Ovary (tissue), 10 donors: Measurements from ENCODE around the gene PPP2R2B. TPM values are rescaled to one million over a fixed set of nuclear protein-coding genes. Genes with fewer than 3 reads are reported as not detected.

ENCODE experiments used
- DNase-seq, 5 donors: peaks; one replicate each; pipeline ENCODE4 v3.0.0-alpha.2; 2019 to 2020
- H3K27ac ChIP-seq, 2 donors: fragments of 200-600 bp; one replicate each; pipeline versions ENCODE4 v1.5.1 to v1.8.0; 2019 to 2022
- H3K27me3 ChIP-seq: fragments of 200-600 bp; one replicate; pipeline ENCODE4 v1.8.0; 2022
- H3K36me3 ChIP-seq: fragments of 200-600 bp; sonication (generic); one replicate; pipeline ENCODE4 v1.5.1; 2019
- H3K4me1 ChIP-seq: one replicate; pipeline ENCODE4 v1.8.1; 2013; ENCODE audit warnings: mild to moderate bottlenecking, moderate library complexity; ENCODE audit not compliant: insufficient read depth
- H3K4me3 ChIP-seq: fragments of 200-600 bp; sonication (generic); one replicate; pipeline ENCODE4 v1.5.1; 2017
- H3K9me3 ChIP-seq, 2 donors: fragments of 200-600 bp in 1 of 2; sonication (generic) in 1 of 2; one replicate each; pipeline versions ENCODE4 v1.5.1 to v1.8.1; 2013 to 2019; ENCODE audit warnings: mild to moderate bottlenecking in 1 of 2, moderate library complexity in 1 of 2
- CTCF ChIP-seq, 3 donors: fragments of 450-650 bp in 2 of 3; fragments of 200-600 bp in 1 of 3; IDR thresholded peaks; one replicate each; pipeline versions ENCODE4 v1.5.1 to v1.8.0; 2016 to 2022; ENCODE audit warnings: antibody characterized with exemption in 3 of 3, mild to moderate bottlenecking in 1 of 3
- EP300 ChIP-seq: sonication (generic); formaldehyde crosslinking; IDR thresholded peaks from one replicate; pipeline ENCODE4 v1.6.1; 2017; ENCODE audit warnings: antibody characterized with exemption
- POLR2A ChIP-seq: fragments of 450-650 bp; IDR thresholded peaks from one replicate; pipeline ENCODE4 v1.6.1; 2017; ENCODE audit warnings: antibody characterized with exemption, mild to moderate bottlenecking, moderate library complexity
- WGBS, 3 donors: extraction: QIAGEN DNeasy Blood & Tissue Kit in 1 of 3; methylation state at CpG; one replicate each; pipeline versions ENCODE4 v1.1.5 to v1.1.7; 2013 to 2017; 5-methylcytosine and 5-hydroxymethylcytosine counted together
- intact Hi-C, 4 donors: fragments of 100-400 bp; cut with DNase I; formaldehyde crosslinking; loops; one replicate each; pipeline versions ENCODE4 v1.11.0 to v1.15.1; 2022 to 2023
- long read RNA-seq, 3 donors: library from polyadenylated mRNA in 2 of 3; unstranded in 2 of 3; transcript quantifications; one replicate each; pipeline ENCODE4 v2.0.0 and lab custom pipeline, GENCODE V29; 2021 to 2026
- polyA plus RNA-seq, 2 donors: library from polyadenylated mRNA; stranded (reverse); fragments of 200-250 nt in 1 of 2; fragments of 350-450 nt in 1 of 2; fragmentation: Illumina TruSeq in 1 of 2; extraction: RNeasy Lipid Tissue Mini Kit (QIAGEN cat#74804) in 1 of 2; gene quantifications; one replicate each; pipeline ENCODE4 v1.2.3, GENCODE V29; 2013 to 2014
- total RNA-seq, 7 donors: library from RNA; depleted of rRNA in 2 of 7; stranded (reverse); fragments of >200 nt in 2 of 7; fragmentation: NEBNext Ultra II Directional in 3 of 7; extraction: Animal tissue kit (Norgen Biotek cat#: 25700) in 3 of 7; gene quantifications; one replicate each; pipeline versions ENCODE4 v1.1.0 to v1.2.4, GENCODE V29; 2016 to 2023
- donor health status: DM: no; HTN: no; CAD: no; lungs with moderate emphysema.
- donor health status: DM: no; HTN: no; CAD: no.
- donor health status: Bipolar disorder and iron deficiency.
- donor health status: DM: yes; HTN: yes; CAD: no.
- donor health status: DM: no; HTN: no; CAD: no.
- donor health status: DM: yes; HTN: yes; CAD: no.

Gene PPP2R2B
- total RNA-seq (10 to 100 TPM in 1 of 7 donors, 1 to 10 TPM in 3, under 1 TPM in 2, not detected in 1; 0.12 to 20.8 (median 1.2) TPM), polyA plus RNA-seq (1 to 10 TPM in 1 of 2 donors, under 1 TPM in 1; 0.25 to 2.6 TPM)
- long read RNA-seq, donor 1, result 0 reads
- long read RNA-seq, donor 2, partial matches to known transcripts, result 0 of 2 reads
- long read RNA-seq, donor 2, other reads (novel, unspliced or antisense), result 0 of 2 reads
- long read RNA-seq, donor 3, result 0 reads

- no peak within 1 kb of the TSS for H3K27ac ChIP-seq
- H3K36me3 ChIP-seq, result no peaks in the 10 kb centered on the region
- peak within 1 kb of the TSS; percentile 43 for H3K4me3 ChIP-seq
- no peaks in the 10 kb centered on the region for H3K27me3 ChIP-seq
- intact Hi-C loops, result no loop called here
- no peaks in the 10 kb centered on the region for H3K9me3 ChIP-seq
- TF ChIP-seq EP300, result no peak
- no peak for TF ChIP-seq POLR2A
- TF ChIP-seq CTCF (IDR thresholded peaks at IDR 0.05), result no peak
- no peak for DNase-seq
- peaks cover 1% of the 10 kb centered on the region for H3K4me1 ChIP-seq
- WGBS, 3 donors, result 0 to 1% (median 0%) methylated on average over 21 to 40 of the region's 40 CpGs
These were observed at the start of gene PPP2R2B for GRCh38 chr5:146878476-146879172. Gene PPP2R2B (minus strand): TSS chr5:146878757.

- no peak overlapping the region for H3K4me3 ChIP-seq
- no peaks in the 10 kb centered on the region for H3K4me1 ChIP-seq
- intact Hi-C loops, result no loop called here
- no peak for TF ChIP-seq EP300
- TF ChIP-seq POLR2A, result no peak
- TF ChIP-seq CTCF (IDR thresholded peaks at IDR 0.05), result no peak
- H3K27ac ChIP-seq, result no peak overlapping the region
- no peaks in the 10 kb centered on the region for H3K36me3 ChIP-seq
- no peaks in the 10 kb centered on the region for H3K27me3 ChIP-seq
- no peaks in the 10 kb centered on the region for H3K9me3 ChIP-seq
- DNase-seq, result no peak
These were observed 45.6 kb upstream of the PPP2R2B start for GRCh38 chr5:146924132-146924531.

GRCh38 chr5:146921225-146921624, 42.7 kb upstream of the PPP2R2B start:
- Histone ChIP-seq H3K27me3 (no peaks in the 10 kb centered on the region), H3K4me1 (no peaks in the 10 kb centered on the region), H3K36me3 (no peaks in the 10 kb centered on the region), H3K27ac (no peak overlapping the region), H3K9me3 (no peaks in the 10 kb centered on the region), H3K4me3 (no peak overlapping the region)
- intact Hi-C loops, result no loop called here
- no peak for TF ChIP-seq EP300
- TF ChIP-seq POLR2A, result no peak
- TF ChIP-seq CTCF (IDR thresholded peaks at IDR 0.05), result no peak
- no peak for DNase-seq
- 15 to 22% (median 19%) methylated on average over 4 of the region's 4 CpGs for WGBS, 3 donors

GRCh38 chr5:146920351-146920881, 41.9 kb upstream of the PPP2R2B start:
- H3K4me3 ChIP-seq, result no peak overlapping the region
- no peaks in the 10 kb centered on the region for H3K9me3 ChIP-seq
- H3K4me1 ChIP-seq, result no peaks in the 10 kb centered on the region
- WGBS, 3 donors, result 49 to 61% (median 57%) methylated on average over 7 of the region's 7 CpGs
- TF ChIP-seq POLR2A (no peak), EP300 (no peak), CTCF (IDR thresholded peaks at IDR 0.05) (no peak)
- H3K27me3 ChIP-seq, result no peaks in the 10 kb centered on the region
- no peak overlapping the region for H3K27ac ChIP-seq
- intact Hi-C loops, result no loop called here
- H3K36me3 ChIP-seq, result no peaks in the 10 kb centered on the region
- DNase-seq, result no peak
